ENCODE results near the gene GSTO1. TPM values are rescaled to one million over a fixed set of nuclear protein-coding genes. Genes with fewer than 3 reads are reported as not detected.

Gene GSTO1
- total and polyA plus RNA-seq, 5 donors from 2014 or later, result 39.9 to 199 (median 183) TPM

GRCh38 chr10:104276192-104276591 is 21.5 kb downstream of the GSTO1 start:
- Mint-ChIP-seq H3K4me3 (no peak overlapping the region), H3K4me1 (peaks cover 0 to 3% (median 0%) of the 10 kb centered on the region in 4 donors), H3K27ac (no peak overlapping the region), H3K36me3 (no peaks in the 10 kb centered on the region), H3K9me3 (peaks cover 0 to 2% (median 0%) of the 10 kb centered on the region in 7 donors), H3K27me3 (peaks cover 38% of the 10 kb centered on the region)
- peaks cover 11% of the 10 kb centered on the region for H3K27me3 ChIP-seq (ENCODE audit: control insufficient read depth, insufficient read depth, low read length)
- DNase-seq, result no peak
- no peak for ATAC-seq (ENCODE audit: low read depth in 2 of 2)
- H3K36me3 ChIP-seq (ENCODE audit: control insufficient read depth, insufficient read depth, low read length), result no peaks in the 10 kb centered on the region
- peaks cover 6% of the 10 kb centered on the region for H3K4me1 ChIP-seq (ENCODE audit: control insufficient read depth, insufficient read depth, low read length, poor library complexity, severe bottlenecking)
- no peak overlapping the region for H3K27ac ChIP-seq (ENCODE audit: insufficient read depth, low read length, poor library complexity, severe bottlenecking)
- no peak overlapping the region for H3K4me3 ChIP-seq (ENCODE audit: low read depth, low read length)
- H3K9me3 ChIP-seq (ENCODE audit: control insufficient read depth in 2 of 2, low read length in 2 of 2), result no peaks in the 10 kb centered on the region

- Histone ChIP-seq H3K27ac (ENCODE audit: insufficient read depth, low read length, poor library complexity, severe bottlenecking) (no peak overlapping the region), H3K27me3 (ENCODE audit: control insufficient read depth, insufficient read depth, low read length) (peaks cover 11% of the 10 kb centered on the region), H3K4me3 (ENCODE audit: low read depth, low read length) (no peak overlapping the region), H3K36me3 (ENCODE audit: control insufficient read depth, insufficient read depth, low read length) (no peaks in the 10 kb centered on the region), H3K4me1 (ENCODE audit: control insufficient read depth, insufficient read depth, low read length, poor library complexity, severe bottlenecking) (peaks cover 6% of the 10 kb centered on the region), H3K9me3 (ENCODE audit: control insufficient read depth in 2 of 2, low read length in 2 of 2) (no peaks in the 10 kb centered on the region)
- peaks cover 50% of the 10 kb centered on the region for H3K27me3 Mint-ChIP-seq
- DNase-seq (no peak), ATAC-seq (ENCODE audit: low read depth in 2 of 2) (no peak)
- H3K4me1 Mint-ChIP-seq, result peaks cover 0 to 3% (median 0%) of the 10 kb centered on the region in 4 donors
- no peaks in the 10 kb centered on the region for H3K36me3 Mint-ChIP-seq
- no peak overlapping the region for H3K4me3 Mint-ChIP-seq
- no peak overlapping the region for H3K27ac Mint-ChIP-seq
- peaks cover 0 to 3% (median 0%) of the 10 kb centered on the region in 7 donors for H3K9me3 Mint-ChIP-seq
Observed at GRCh38 chr10:104277785-104278184, 23.1 kb downstream of the GSTO1 start.

GRCh38 chr10:104279550-104280259 is 25.0 kb downstream of the GSTO1 start:
- H3K9me3 Mint-ChIP-seq, result peaks cover 0 to 3% (median 0%) of the 10 kb centered on the region in 7 donors
- H3K4me1 Mint-ChIP-seq, result peaks cover 0 to 3% (median 0%) of the 10 kb centered on the region in 4 donors
- H3K27me3 ChIP-seq (ENCODE audit: control insufficient read depth, insufficient read depth, low read length), result peaks cover 9% of the 10 kb centered on the region
- no peak overlapping the region for H3K4me3 Mint-ChIP-seq
- H3K27ac Mint-ChIP-seq, result no peak overlapping the region
- H3K36me3 Mint-ChIP-seq, result no peaks in the 10 kb centered on the region
- H3K36me3 ChIP-seq (ENCODE audit: control insufficient read depth, insufficient read depth, low read length), result no peaks in the 10 kb centered on the region
- H3K4me1 ChIP-seq (ENCODE audit: control insufficient read depth, insufficient read depth, low read length, poor library complexity, severe bottlenecking), result peaks cover 2% of the 10 kb centered on the region
- no peaks in the 10 kb centered on the region for H3K9me3 ChIP-seq (ENCODE audit: control insufficient read depth in 2 of 2, low read length in 2 of 2)
- DNase-seq (no peak), ATAC-seq (ENCODE audit: low read depth in 2 of 2) (no peak)
- peaks cover 55% of the 10 kb centered on the region for H3K27me3 Mint-ChIP-seq
- H3K4me3 ChIP-seq (ENCODE audit: low read depth, low read length), result no peak overlapping the region
- H3K27ac ChIP-seq (ENCODE audit: insufficient read depth, low read length, poor library complexity, severe bottlenecking), result no peak overlapping the region

GRCh38 chr10:104281694-104282093 is 27.0 kb downstream of the GSTO1 start:
- peaks cover 42% of the 10 kb centered on the region for H3K27me3 Mint-ChIP-seq
- H3K4me1 ChIP-seq (ENCODE audit: control insufficient read depth, insufficient read depth, low read length, poor library complexity, severe bottlenecking), result no peaks in the 10 kb centered on the region
- H3K27ac ChIP-seq (ENCODE audit: insufficient read depth, low read length, poor library complexity, severe bottlenecking), result no peak overlapping the region
- no peak overlapping the region for H3K4me3 Mint-ChIP-seq
- ATAC-seq (ENCODE audit: low read depth in 2 of 2) (no peak), DNase-seq (no peak)
- H3K4me1 Mint-ChIP-seq, result no peaks in the 10 kb centered on the region
- H3K36me3 Mint-ChIP-seq, result no peaks in the 10 kb centered on the region
- H3K27ac Mint-ChIP-seq, result no peak overlapping the region
- H3K36me3 ChIP-seq (ENCODE audit: control insufficient read depth, insufficient read depth, low read length), result no peaks in the 10 kb centered on the region
- no peaks in the 10 kb centered on the region for H3K9me3 ChIP-seq (ENCODE audit: control insufficient read depth in 2 of 2, low read length in 2 of 2)
- H3K9me3 Mint-ChIP-seq, result peaks cover 0 to 3% (median 0%) of the 10 kb centered on the region in 7 donors
- H3K4me3 ChIP-seq (ENCODE audit: low read depth, low read length), result no peak overlapping the region
- H3K27me3 ChIP-seq (ENCODE audit: control insufficient read depth, insufficient read depth, low read length), result peaks cover 8% of the 10 kb centered on the region

GRCh38 chr10:104284846-104285245 is 30.2 kb downstream of the GSTO1 start:
- no peak for ATAC-seq (ENCODE audit: low read depth in 2 of 2)
- Histone ChIP-seq H3K9me3 (ENCODE audit: control insufficient read depth in 2 of 2, low read length in 2 of 2) (no peaks in the 10 kb centered on the region), H3K4me3 (ENCODE audit: low read depth, low read length) (no peak overlapping the region), H3K27me3 (ENCODE audit: control insufficient read depth, insufficient read depth, low read length) (peaks cover 16% of the 10 kb centered on the region), H3K36me3 (ENCODE audit: control insufficient read depth, insufficient read depth, low read length) (no peaks in the 10 kb centered on the region), H3K27ac (ENCODE audit: insufficient read depth, low read length, poor library complexity, severe bottlenecking) (no peak overlapping the region), H3K4me1 (ENCODE audit: control insufficient read depth, insufficient read depth, low read length, poor library complexity, severe bottlenecking) (no peaks in the 10 kb centered on the region)
- Mint-ChIP-seq H3K4me3 (no peak overlapping the region), H3K27me3 (peaks cover 43% of the 10 kb centered on the region), H3K9me3 (peaks cover 0 to 4% (median 0%) of the 10 kb centered on the region in 7 donors), H3K36me3 (no peaks in the 10 kb centered on the region), H3K27ac (no peak overlapping the region), H3K4me1 (no peaks in the 10 kb centered on the region)
- DNase-seq, result no peak

- no peak for DNase-seq
- Histone ChIP-seq H3K4me3 (ENCODE audit: low read depth, low read length) (no peak overlapping the region), H3K27me3 (ENCODE audit: control insufficient read depth, insufficient read depth, low read length) (peaks cover 21% of the 10 kb centered on the region), H3K9me3 (ENCODE audit: control insufficient read depth in 2 of 2, low read length in 2 of 2) (no peaks in the 10 kb centered on the region), H3K36me3 (ENCODE audit: control insufficient read depth, insufficient read depth, low read length) (no peaks in the 10 kb centered on the region), H3K27ac (ENCODE audit: insufficient read depth, low read length, poor library complexity, severe bottlenecking) (no peak overlapping the region), H3K4me1 (ENCODE audit: control insufficient read depth, insufficient read depth, low read length, poor library complexity, severe bottlenecking) (peaks cover 6% of the 10 kb centered on the region)
- Mint-ChIP-seq H3K9me3 (peaks cover 0 to 3% (median 0%) of the 10 kb centered on the region in 7 donors), H3K27me3 (peaks cover 41% of the 10 kb centered on the region), H3K4me3 (no peak overlapping the region), H3K36me3 (no peaks in the 10 kb centered on the region), H3K4me1 (peaks cover 0 to 7% (median 6%) of the 10 kb centered on the region in 4 donors), H3K27ac (no peak overlapping the region)
- ATAC-seq (ENCODE audit: low read depth in 2 of 2), result no peak
Observed at GRCh38 chr10:104286939-104287338, 32.2 kb downstream of the GSTO1 start.

GRCh38 chr10:104288355-104288754 is 33.7 kb downstream of the GSTO1 start:
- Histone ChIP-seq H3K4me1 (ENCODE audit: control insufficient read depth, insufficient read depth, low read length, poor library complexity, severe bottlenecking) (peaks cover 6% of the 10 kb centered on the region), H3K4me3 (ENCODE audit: low read depth, low read length) (no peak overlapping the region), H3K27ac (ENCODE audit: insufficient read depth, low read length, poor library complexity, severe bottlenecking) (no peak overlapping the region), H3K27me3 (ENCODE audit: control insufficient read depth, insufficient read depth, low read length) (peaks cover 21% of the 10 kb centered on the region), H3K36me3 (ENCODE audit: control insufficient read depth, insufficient read depth, low read length) (no peaks in the 10 kb centered on the region), H3K9me3 (ENCODE audit: control insufficient read depth in 2 of 2, low read length in 2 of 2) (no peaks in the 10 kb centered on the region)
- Mint-ChIP-seq H3K27ac (no peak overlapping the region), H3K4me3 (no peak overlapping the region), H3K36me3 (no peaks in the 10 kb centered on the region), H3K4me1 (peaks cover 0 to 7% (median 6%) of the 10 kb centered on the region in 4 donors), H3K9me3 (peaks cover 0 to 3% (median 0%) of the 10 kb centered on the region in 7 donors), H3K27me3 (peaks cover 35% of the 10 kb centered on the region)
- no peak for DNase-seq
- no peak for ATAC-seq (ENCODE audit: low read depth in 2 of 2)

GRCh38 chr10:104291439-104291951 is 36.8 kb downstream of the GSTO1 start:
- DNase-seq (peak; percentile 77 to 88 (median 86)), ATAC-seq (ENCODE audit: low read depth in 2 of 2) (peak; percentile 98 to 99)
- peaks cover 0 to 7% (median 6%) of the 10 kb centered on the region in 4 donors for H3K4me1 Mint-ChIP-seq
- peaks cover 0 to 3% (median 0%) of the 10 kb centered on the region in 7 donors for H3K9me3 Mint-ChIP-seq
- H3K27ac Mint-ChIP-seq, result no peak overlapping the region
- Histone ChIP-seq H3K4me1 (ENCODE audit: control insufficient read depth, insufficient read depth, low read length, poor library complexity, severe bottlenecking) (peaks cover 6% of the 10 kb centered on the region), H3K27me3 (ENCODE audit: control insufficient read depth, insufficient read depth, low read length) (peaks cover 18% of the 10 kb centered on the region), H3K27ac (ENCODE audit: insufficient read depth, low read length, poor library complexity, severe bottlenecking) (no peak overlapping the region), H3K4me3 (ENCODE audit: low read depth, low read length) (no peak overlapping the region), H3K36me3 (ENCODE audit: control insufficient read depth, insufficient read depth, low read length) (no peaks in the 10 kb centered on the region), H3K9me3 (ENCODE audit: control insufficient read depth in 2 of 2, low read length in 2 of 2) (no peaks in the 10 kb centered on the region)
- H3K36me3 Mint-ChIP-seq, result no peaks in the 10 kb centered on the region
- peaks cover 41% of the 10 kb centered on the region for H3K27me3 Mint-ChIP-seq
- no peak overlapping the region for H3K4me3 Mint-ChIP-seq

All from CD4-positive, CD25-positive, alpha-beta regulatory T cell (primary cell).